ENCODE data around the gene ECD.
"Not testable (repeated sequence)": the region's sequence is repeated elsewhere in the genome, so short reads cannot be mapped to it uniquely, and the experiment has no call there.

Gene ECD

GRCh38 chr10:73159038-73159648 is 8.7 kb downstream of the ECD start:
- peak; percentile 63 for DNase-seq (ENCODE audit: low read depth)

GRCh38 chr10:73156054-73156453 is 11.8 kb downstream of the ECD start:
- no peak for DNase-seq (ENCODE audit: low read depth)

DNA sequence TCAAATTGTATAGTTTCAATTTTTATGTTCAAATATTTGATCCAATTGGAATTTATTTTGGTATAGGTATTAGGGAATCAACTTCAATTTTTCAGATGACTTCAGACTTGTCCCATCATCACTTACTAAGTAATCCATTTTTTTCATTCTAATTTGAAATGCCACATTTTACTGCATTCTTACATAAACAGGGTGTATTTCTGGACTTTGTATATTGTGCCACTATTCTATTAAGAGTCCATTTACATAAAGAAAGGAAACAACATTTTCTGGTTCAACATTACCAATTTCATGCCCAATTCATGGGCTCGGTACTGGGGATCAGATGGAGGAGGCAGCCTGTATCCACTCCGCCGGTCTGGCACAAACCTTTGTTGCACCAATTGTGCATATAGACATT is 15.8 kb downstream of the ECD start:
- DNase-seq (ENCODE audit: low read depth), result no peak

- not testable (repeated sequence) for DNase-seq (ENCODE audit: low read depth)
These were observed 17.0 kb downstream of the ECD start for GRCh38 chr10:73150633-73151413.

DNA sequence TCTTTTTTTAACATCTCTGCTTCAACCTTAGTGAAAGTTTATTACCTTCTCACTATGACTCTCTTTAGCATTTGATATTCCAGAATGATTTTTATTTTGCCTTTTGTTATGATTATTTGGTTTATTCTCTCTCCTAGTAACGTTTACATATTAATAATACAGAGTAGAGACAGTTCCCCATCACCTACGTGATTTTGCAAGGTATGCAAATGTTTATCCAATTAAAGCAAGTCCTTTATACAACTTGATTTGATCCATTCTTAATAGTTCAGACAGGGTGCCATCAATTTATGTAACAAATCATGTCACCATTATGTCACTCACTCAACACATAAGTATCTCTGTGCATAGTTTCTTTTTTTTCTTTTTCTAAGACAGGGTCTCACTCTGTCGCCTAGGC is 26.2 kb downstream of the ECD start:
- DNase-seq (ENCODE audit: low read depth), result no peak

- no peak for DNase-seq (ENCODE audit: low read depth)
These were observed 28.6 kb downstream of the ECD start for GRCh38 chr10:73139251-73139650.

GRCh38 chr10:73136627-73137026 is 31.2 kb downstream of the ECD start:
- DNase-seq (ENCODE audit: low read depth), result no peak

DNA sequence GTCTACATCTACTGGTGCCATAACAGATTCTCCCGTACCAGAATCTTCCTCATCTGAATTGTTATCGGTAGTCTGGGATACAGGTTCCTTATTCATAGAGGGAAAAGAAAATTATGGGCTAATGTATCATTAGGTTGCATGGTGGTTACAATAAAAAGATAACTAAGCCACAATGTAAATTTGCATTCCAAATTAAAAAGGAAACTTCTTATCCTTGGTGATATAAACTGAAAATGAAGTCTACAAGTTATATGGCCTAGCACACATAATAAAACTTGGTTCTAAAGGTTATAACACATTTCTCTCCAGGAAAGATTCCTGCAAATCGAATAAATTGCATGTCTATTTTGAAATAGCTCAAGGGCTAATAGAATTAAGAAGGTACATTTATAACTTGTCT is 33.1 kb downstream of the ECD start:
- DNase-seq (ENCODE audit: low read depth), result no peak

GRCh38 chr10:73131913-73132686 is 35.7 kb downstream of the ECD start:
- DNase-seq (ENCODE audit: low read depth), result no peak

DNA sequence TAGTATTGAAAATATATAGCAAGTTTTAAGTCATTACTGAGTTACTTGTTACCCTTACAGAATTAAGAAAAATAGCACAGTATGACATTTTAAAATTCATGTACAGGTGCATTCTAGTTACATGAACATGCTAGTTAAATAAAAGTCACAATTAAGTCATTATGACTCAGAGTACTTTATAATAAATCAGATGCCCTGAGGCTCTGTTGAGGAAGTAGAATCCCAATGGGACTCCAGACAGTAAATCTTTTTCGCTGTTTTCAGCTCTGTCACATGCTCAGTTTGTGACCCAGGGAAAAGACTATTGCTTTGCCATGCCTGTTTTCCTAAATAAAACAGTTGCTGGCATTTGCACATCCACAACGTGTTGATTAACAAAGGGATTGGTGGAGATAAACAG is 36.5 kb downstream of the ECD start:
- DNase-seq (ENCODE audit: low read depth), result peak; percentile 39

DNA sequence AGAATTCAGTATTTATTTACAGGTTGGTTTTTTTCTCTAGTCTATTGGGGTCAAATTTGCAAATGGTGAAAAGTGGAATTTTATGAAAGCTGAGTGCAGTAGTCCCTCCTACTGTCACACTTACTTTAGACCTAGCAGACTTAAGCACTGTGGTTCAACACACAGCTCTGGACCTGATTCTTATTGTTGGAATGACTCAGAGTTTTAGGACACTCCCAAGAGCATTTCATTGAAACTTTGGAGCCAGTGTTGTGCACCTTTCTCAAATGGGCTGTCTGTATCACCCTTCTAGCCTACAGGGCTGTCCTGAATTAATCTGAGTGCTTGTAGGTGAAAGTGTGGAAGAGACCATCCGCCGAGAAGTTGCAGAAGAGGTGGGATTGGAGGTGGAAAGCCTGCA is 41.5 kb downstream of the ECD start:
- no peak for DNase-seq (ENCODE audit: low read depth)

DNA sequence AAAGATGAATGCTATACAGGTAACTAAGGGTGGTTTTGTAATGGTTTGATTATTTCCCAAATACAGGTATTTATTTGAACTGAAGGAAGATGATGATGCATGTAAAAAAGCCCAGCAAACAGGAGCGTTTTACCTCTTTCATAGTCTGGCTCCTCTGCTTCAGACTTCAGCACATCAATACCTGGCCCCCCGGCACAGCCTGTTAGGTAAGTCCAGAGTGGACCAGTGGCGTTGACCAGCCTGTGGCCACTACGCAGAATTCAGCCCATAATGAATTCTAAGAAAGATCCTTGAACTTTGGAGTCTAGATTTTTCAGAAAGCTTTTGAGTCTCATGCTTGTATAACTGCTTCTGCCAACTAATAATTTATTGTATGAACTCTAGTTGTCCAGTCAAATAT is 47.9 kb downstream of the ECD start:
- DNase-seq (ENCODE audit: low read depth), result no peak

DNA sequence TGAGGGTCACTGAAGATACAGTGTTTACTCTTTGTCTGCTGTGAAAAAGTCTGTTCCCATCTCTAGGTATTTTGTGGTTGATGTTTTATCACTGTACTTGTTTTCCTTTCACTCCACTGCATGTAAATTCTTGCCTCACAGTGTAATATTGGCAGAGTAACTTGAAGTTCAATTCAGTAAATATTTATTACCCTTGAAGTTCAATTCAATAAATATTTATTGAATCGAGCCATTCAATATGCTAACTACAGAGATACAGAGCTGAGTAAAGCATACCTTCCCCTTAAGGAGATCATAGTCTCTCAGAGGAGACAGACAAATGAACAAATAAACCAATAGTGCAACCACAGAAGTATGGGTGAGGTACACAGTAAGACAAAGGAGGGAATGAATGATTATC is 48.4 kb downstream of the ECD start:
- DNase-seq (ENCODE audit: low read depth), result no peak

DNA sequence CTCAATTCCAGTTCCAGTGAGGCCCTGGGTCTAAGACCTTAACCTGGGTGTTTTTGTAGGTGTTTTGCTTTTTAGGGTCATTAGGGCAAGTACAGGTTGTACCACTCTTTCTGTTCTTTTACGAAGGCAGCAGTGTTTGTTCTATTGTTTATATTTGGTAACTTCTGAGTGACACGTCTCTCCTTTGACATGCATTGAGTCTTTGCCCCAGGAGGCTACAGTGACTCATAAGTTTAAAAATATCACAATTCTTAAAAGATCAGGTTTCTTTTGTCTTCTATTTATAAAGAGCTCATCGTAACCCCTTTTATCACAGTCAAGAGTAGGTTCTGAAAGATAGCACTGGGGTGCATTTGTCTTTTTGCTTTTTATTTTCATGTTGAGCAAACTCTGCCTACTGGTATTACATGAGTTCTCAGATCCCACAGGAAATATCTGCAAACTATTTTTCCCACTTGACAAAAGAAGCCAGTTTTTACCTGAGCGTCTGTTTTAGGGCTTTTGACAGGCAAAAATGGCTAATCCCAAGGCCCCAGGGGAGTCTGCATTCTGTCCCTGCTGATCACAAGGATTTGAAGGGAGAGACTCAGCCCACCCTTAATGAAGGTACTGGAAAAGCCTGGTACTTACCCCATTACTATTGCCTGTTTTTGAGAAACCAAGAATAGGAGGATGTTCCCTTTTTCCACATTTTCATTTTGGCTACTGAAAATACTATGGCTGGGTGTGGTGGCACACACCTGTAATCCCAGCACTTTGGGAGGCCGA is 49.6 kb downstream of the ECD start:
- DNase-seq (ENCODE audit: low read depth), result peak; percentile 75

- no peak for DNase-seq (ENCODE audit: low read depth)
These were observed 51.8 kb downstream of the ECD start for GRCh38 chr10:73116017-73116416.

DNA sequence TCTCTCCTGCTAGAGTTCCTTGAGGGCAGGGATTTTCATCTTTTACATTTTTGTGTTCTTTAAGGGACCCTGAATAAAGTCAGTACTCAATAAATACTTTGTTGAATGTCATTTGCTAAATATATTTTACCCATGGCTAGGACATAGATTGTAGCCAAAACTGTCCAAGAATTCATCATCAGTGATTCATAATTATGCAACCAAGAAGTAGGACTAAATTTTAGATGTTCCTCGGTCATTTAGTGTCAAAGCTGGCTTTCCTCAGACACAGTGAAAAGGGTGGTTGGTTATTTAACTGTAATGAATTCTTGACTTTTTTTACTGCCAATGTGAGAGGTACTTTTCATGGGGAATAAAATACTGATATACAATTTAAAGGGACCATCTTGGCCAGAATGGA is 54.3 kb downstream of the ECD start:
- DNase-seq (ENCODE audit: low read depth), result peak; percentile 70

GRCh38 chr10:73112032-73112431 is 55.8 kb downstream of the ECD start:
- not testable (repeated sequence) for DNase-seq (ENCODE audit: low read depth)

DNA sequence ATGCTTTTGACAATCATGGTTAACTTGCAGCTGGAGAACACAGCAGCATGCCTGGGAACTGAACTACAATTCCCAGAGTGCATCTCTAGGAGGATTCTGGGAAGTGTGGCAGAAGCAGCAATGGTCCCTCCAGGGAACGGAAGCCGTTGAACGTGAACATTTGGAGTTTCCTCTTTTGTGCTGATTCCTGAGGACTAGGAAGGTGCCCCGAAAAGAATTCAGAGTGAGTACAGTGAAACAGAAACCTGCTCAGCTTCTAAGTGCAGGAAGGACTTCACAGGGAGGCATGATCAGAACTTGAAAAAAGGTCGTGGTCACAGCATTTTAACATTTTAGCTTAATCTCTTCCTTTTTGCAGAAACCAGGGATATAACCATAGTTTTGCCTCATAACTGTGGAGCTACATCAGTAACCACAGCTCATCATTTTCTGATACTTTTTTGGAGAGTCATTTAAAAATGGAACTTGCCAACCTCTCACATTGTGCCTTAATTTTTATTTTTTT is 57.4 kb downstream of the ECD start, which contains the start of gene NUDT13:
NUDT13 (plus strand) TSS at position 111 of the 505 bp plus-strand sequence. CDS start 3,911 bp downstream, outside the sequence.
- DNase-seq (ENCODE audit: low read depth), result peak; percentile 82

GRCh38 chr10:73109248-73109652 is 58.6 kb downstream of the ECD start:
- DNase-seq (ENCODE audit: low read depth), result not testable (repeated sequence)

- DNase-seq (ENCODE audit: low read depth), result no peak
These were observed 61.5 kb downstream of the ECD start for GRCh38 chr10:73106301-73106700.

DNA sequence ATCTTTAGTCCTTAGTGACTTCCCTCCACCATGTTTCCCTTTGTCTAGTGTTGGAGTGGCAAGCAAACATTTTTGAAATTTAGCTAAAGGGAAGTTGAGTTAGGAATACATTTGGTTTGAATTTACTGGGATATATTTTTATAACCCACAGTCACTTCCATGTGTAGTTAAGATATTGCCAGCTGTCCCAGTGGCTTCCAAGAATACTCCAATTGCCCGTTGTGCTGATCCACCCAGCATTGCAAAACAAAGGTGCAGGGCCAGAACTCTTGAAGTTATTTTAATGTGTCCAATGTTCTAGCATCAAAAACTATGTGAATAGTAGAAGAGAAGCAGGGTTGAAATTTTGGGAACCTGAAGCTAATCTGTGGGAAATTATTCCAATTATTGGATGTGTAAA is 68.7 kb downstream of the ECD start:
- no peak for DNase-seq (ENCODE audit: low read depth)

- no peak for DNase-seq (ENCODE audit: low read depth)
These were observed 70.5 kb downstream of the ECD start for GRCh38 chr10:73097305-73097670.
